Stimulated activated naive CD8-positive, alpha-beta T cell treated with anti-CD3 and anti-CD28 coated beads, Interleukin-15, amount 100 ng/mL, for 72 hours (primary cell): ENCODE data around the gene ZNF732.
"Not testable (repeated sequence)": the region's sequence is repeated elsewhere in the genome, so short reads cannot be mapped to it uniquely, and the experiment has no call there.

Experiments
- ATAC-seq: fragments of 150-1000 bp; cut with Tn5 transposase; 2 replicates; pipeline ENCODE4 v1.10.0; 2021; ENCODE audit warnings: mild to moderate bottlenecking, moderate library complexity
- DNase-seq, 2 donors: peaks; one replicate each; pipeline ENCODE4 v3.0.0; 2021 to 2022
- H3K27ac Mint-ChIP-seq, 2 donors: one replicate each; pipeline ENCODE4 v1.8.0; 2022; ENCODE audit warnings: mild to moderate bottlenecking in 2 of 2, mixed read lengths in 2 of 2, moderate library complexity in 2 of 2
- H3K27me3 Mint-ChIP-seq: one replicate; pipeline ENCODE4 v1.8.0; 2022; ENCODE audit warnings: mixed read lengths
- H3K4me1 Mint-ChIP-seq: one replicate; pipeline ENCODE4 v1.8.0; 2022; ENCODE audit warnings: mild to moderate bottlenecking, mixed read lengths
- H3K4me3 Mint-ChIP-seq, 2 donors: one replicate each; pipeline ENCODE4 v1.8.0; 2022; ENCODE audit warnings: mild to moderate bottlenecking in 2 of 2, mixed read lengths in 2 of 2, moderate library complexity in 1 of 2
- H3K9me3 Mint-ChIP-seq, 2 donors: one replicate each; pipeline ENCODE4 v1.8.0; 2022; ENCODE audit warnings: mixed read lengths in 2 of 2

The ZNF732 gene

GRCh38 chr4:294732-295131 lies 10.5 kb downstream of the ZNF732 start:
- H3K4me1 Mint-ChIP-seq = no peaks in the 10 kb centered on the region
- ATAC-seq = no peak

GRCh38 chr4:288891-289290 lies 16.4 kb downstream of the ZNF732 start:
- DNase-seq (no peak), ATAC-seq (no peak)
- H3K4me3 Mint-ChIP-seq = no peak overlapping the region
- no peak overlapping the region for H3K27ac Mint-ChIP-seq
- no peaks in the 10 kb centered on the region for H3K27me3 Mint-ChIP-seq
- peaks cover 11 to 27% of the 10 kb centered on the region in 2 donors for H3K9me3 Mint-ChIP-seq
- H3K4me1 Mint-ChIP-seq = no peaks in the 10 kb centered on the region

More at GRCh38 chr4:294732-295131, 10.5 kb downstream of the ZNF732 start:
- H3K27ac Mint-ChIP-seq = no peak overlapping the region
- no peak for DNase-seq
- peaks cover 0 to 14% of the 10 kb centered on the region in 2 donors for H3K9me3 Mint-ChIP-seq
- no peaks in the 10 kb centered on the region for H3K27me3 Mint-ChIP-seq
- H3K4me3 Mint-ChIP-seq = no peak overlapping the region

- DNase-seq (no peak), ATAC-seq (no peak)
- Mint-ChIP-seq H3K9me3 (peaks cover 25 to 68% of the 10 kb centered on the region in 2 donors), H3K27me3 (no peaks in the 10 kb centered on the region), H3K4me3 (no peak overlapping the region), H3K4me1 (no peaks in the 10 kb centered on the region), H3K27ac (no peak overlapping the region)
Observed at GRCh38 chr4:273309-274017, 31.8 kb downstream of the ZNF732 start.

GRCh38 chr4:271492-272103 lies 33.7 kb downstream of the ZNF732 start:
- H3K4me3 Mint-ChIP-seq = no peak overlapping the region
- H3K9me3 Mint-ChIP-seq = peaks cover 25 to 57% of the 10 kb centered on the region in 2 donors
- ATAC-seq (no peak), DNase-seq (no peak)
- H3K27ac Mint-ChIP-seq = no peak overlapping the region
- no peaks in the 10 kb centered on the region for H3K4me1 Mint-ChIP-seq
- no peaks in the 10 kb centered on the region for H3K27me3 Mint-ChIP-seq

GRCh38 chr4:259240-259639 lies 46.0 kb downstream of the ZNF732 start:
- not testable (repeated sequence) for DNase-seq, H3K27ac Mint-ChIP-seq, ATAC-seq, H3K27me3 Mint-ChIP-seq, H3K4me1 Mint-ChIP-seq, H3K4me3 Mint-ChIP-seq
- H3K9me3 Mint-ChIP-seq = peaks cover 48 to 64% of the 10 kb centered on the region in 2 donors

- Mint-ChIP-seq H3K4me3 (no peak overlapping the region), H3K27ac (no peak overlapping the region), H3K4me1 (no peaks in the 10 kb centered on the region), H3K27me3 (no peaks in the 10 kb centered on the region), H3K9me3 (peaks cover 48 to 61% of the 10 kb centered on the region in 2 donors)
- DNase-seq (no peak), ATAC-seq (no peak)
Observed at GRCh38 chr4:256492-256891, 48.8 kb downstream of the ZNF732 start.

GRCh38 chr4:253936-254756 lies 51.1 kb downstream of the ZNF732 start:
- ATAC-seq (no peak), DNase-seq (no peak)
- Mint-ChIP-seq H3K9me3 (peaks cover 35 to 50% of the 10 kb centered on the region in 2 donors), H3K4me1 (no peaks in the 10 kb centered on the region), H3K27me3 (no peaks in the 10 kb centered on the region), H3K4me3 (no peak overlapping the region), H3K27ac (no peak overlapping the region)

GRCh38 chr4:252065-252601 lies 53.1 kb downstream of the ZNF732 start:
- no peak overlapping the region for H3K4me3 Mint-ChIP-seq
- H3K4me1 Mint-ChIP-seq = no peaks in the 10 kb centered on the region
- no peak overlapping the region for H3K27ac Mint-ChIP-seq
- DNase-seq (no peak), ATAC-seq (no peak)
- no peaks in the 10 kb centered on the region for H3K27me3 Mint-ChIP-seq
- H3K9me3 Mint-ChIP-seq = peaks cover 40 to 67% of the 10 kb centered on the region in 2 donors

GRCh38 chr4:244471-244870 lies 60.8 kb downstream of the ZNF732 start:
- H3K4me1 Mint-ChIP-seq = peaks cover 15% of the 10 kb centered on the region
- ATAC-seq (no peak), DNase-seq (peak; percentile 52 to 54)
- no peaks in the 10 kb centered on the region for H3K27me3 Mint-ChIP-seq
- peaks cover 9 to 25% of the 10 kb centered on the region in 2 donors for H3K9me3 Mint-ChIP-seq
- H3K4me3 Mint-ChIP-seq = no peak overlapping the region
- H3K27ac Mint-ChIP-seq = no peak overlapping the region

- no peak overlapping the region for H3K4me3 Mint-ChIP-seq
- H3K9me3 Mint-ChIP-seq = peaks cover 9 to 23% of the 10 kb centered on the region in 2 donors
- no peak overlapping the region for H3K27ac Mint-ChIP-seq
- no peaks in the 10 kb centered on the region for H3K27me3 Mint-ChIP-seq
- DNase-seq (no peak), ATAC-seq (no peak)
- peaks cover 15% of the 10 kb centered on the region for H3K4me1 Mint-ChIP-seq
Observed at GRCh38 chr4:243426-243825, 61.8 kb downstream of the ZNF732 start.

- Mint-ChIP-seq H3K9me3 (peaks cover 5 to 15% of the 10 kb centered on the region in 2 donors), H3K27ac (peak overlapping the region; percentile 83 to 94), H3K27me3 (no peaks in the 10 kb centered on the region), H3K4me1 (peaks cover 15% of the 10 kb centered on the region), H3K4me3 (peak overlapping the region; percentile 86 to 91)
- peak; percentile 91 for ATAC-seq
- DNase-seq = peak; percentile 66 to 74
Observed at GRCh38 chr4:242121-242848, 63.0 kb downstream of the ZNF732 start.

- Mint-ChIP-seq H3K27ac (peak overlapping the region in 1 of 2 donors; percentile 94), H3K4me3 (peak overlapping the region; percentile 86 to 91), H3K4me1 (peaks cover 17% of the 10 kb centered on the region)
- H3K9me3 Mint-ChIP-seq, DNase-seq, H3K27me3 Mint-ChIP-seq, ATAC-seq: not testable (repeated sequence)
Observed at GRCh38 chr4:241411-241810, 63.9 kb downstream of the ZNF732 start.

- DNase-seq (no peak), ATAC-seq (peak; percentile 85)
- H3K4me1 Mint-ChIP-seq = peaks cover 9% of the 10 kb centered on the region
- no peak overlapping the region for H3K27ac Mint-ChIP-seq
- H3K27me3 Mint-ChIP-seq = no peaks in the 10 kb centered on the region
- H3K9me3 Mint-ChIP-seq = peaks cover under 1 to 9% of the 10 kb centered on the region in 2 donors
- H3K4me3 Mint-ChIP-seq = no peak overlapping the region
Observed at GRCh38 chr4:236028-236427, 69.2 kb downstream of the ZNF732 start.

GRCh38 chr4:234178-234577 lies 71.1 kb downstream of the ZNF732 start:
- ATAC-seq = no peak

GRCh38 chr4:223913-224497 lies 81.3 kb downstream of the ZNF732 start:
- Mint-ChIP-seq H3K4me3 (no peak overlapping the region), H3K9me3 (peaks cover 6 to 7% of the 10 kb centered on the region in 2 donors), H3K27ac (peak overlapping the region in 1 of 2 donors; percentile 27), H3K4me1 (no peaks in the 10 kb centered on the region), H3K27me3 (no peaks in the 10 kb centered on the region)
- DNase-seq = no peak
- no peak for ATAC-seq

More at GRCh38 chr4:234178-234577, 71.1 kb downstream of the ZNF732 start:
- H3K4me1 Mint-ChIP-seq = peaks cover 9% of the 10 kb centered on the region
- DNase-seq = no peak
- H3K4me3 Mint-ChIP-seq = no peak overlapping the region
- peaks cover 14 to 23% of the 10 kb centered on the region in 2 donors for H3K9me3 Mint-ChIP-seq
- no peak overlapping the region for H3K27ac Mint-ChIP-seq
- H3K27me3 Mint-ChIP-seq = no peaks in the 10 kb centered on the region
